ENCODE results near the gene SELENOI. TPM values are rescaled to one million over a fixed set of nuclear protein-coding genes. Genes with fewer than 3 reads are reported as not detected.
A peak's percentile ranks its signal among the peaks of the same experiment; 100 is the strongest.

Gene SELENOI
- total RNA-seq, 4 donors from 2014 or later, result 6.4 to 11.2 (median 9.3) TPM

GRCh38 chr2:26429779-26430578 lies 84.0 kb downstream of the SELENOI start:
- WGBS, result 59% methylated on average over 6 of the region's 8 CpGs
- H3K4me3 ChIP-seq, result no peak overlapping the region
- TF ChIP-seq POLR2A (IDR thresholded peaks at IDR 0.05; ENCODE audit: low read depth) (no peak), POLR2AphosphoS5 (IDR thresholded peaks at IDR 0.05) (no peak), CTCF (IDR thresholded peaks at IDR 0.05) (no peak), EP300 (IDR thresholded peaks at IDR 0.05) (no peak)
- intact Hi-C loops (cut with DNase I), result no loop called here
- no peak for DNase-seq (ENCODE audit: extremely low spot score)
- H3K9me3 ChIP-seq, result no peaks in the 10 kb centered on the region
- no peaks in the 10 kb centered on the region for H3K27me3 ChIP-seq
- H3K36me3 ChIP-seq, result no peaks in the 10 kb centered on the region
- H3K4me1 ChIP-seq, result no peaks in the 10 kb centered on the region
- no peak overlapping the region for H3K27ac ChIP-seq (replicated peaks in 1 of 4)

GRCh38 chr2:26430826-26431225 lies 84.9 kb downstream of the SELENOI start:
- H3K4me1 ChIP-seq, result no peaks in the 10 kb centered on the region
- H3K27me3 ChIP-seq, result no peaks in the 10 kb centered on the region
- 95% methylated on average over 7 of the region's 7 CpGs for WGBS
- H3K9me3 ChIP-seq, result no peaks in the 10 kb centered on the region
- H3K4me3 ChIP-seq, result no peak overlapping the region
- H3K36me3 ChIP-seq, result no peaks in the 10 kb centered on the region
- DNase-seq (ENCODE audit: extremely low spot score), result no peak
- no peak overlapping the region for H3K27ac ChIP-seq (replicated peaks in 1 of 4)
- no peak for TF ChIP-seq POLR2A (IDR thresholded peaks at IDR 0.05; ENCODE audit: low read depth)
- TF ChIP-seq CTCF (IDR thresholded peaks at IDR 0.05), result no peak
- TF ChIP-seq EP300 (IDR thresholded peaks at IDR 0.05), result no peak
- no peak for TF ChIP-seq POLR2AphosphoS5 (IDR thresholded peaks at IDR 0.05)
- intact Hi-C loops (cut with DNase I), result no loop called here

- intact Hi-C loops (cut with DNase I), result no loop called here
- no peak for DNase-seq (ENCODE audit: extremely low spot score)
- no peaks in the 10 kb centered on the region for H3K4me1 ChIP-seq
- H3K36me3 ChIP-seq, result no peaks in the 10 kb centered on the region
- no peak overlapping the region for H3K4me3 ChIP-seq
- H3K9me3 ChIP-seq, result no peaks in the 10 kb centered on the region
- peak overlapping the region in 1 of 4 donors; percentile 44 for H3K27ac ChIP-seq (replicated peaks in 1 of 4)
- no peak for TF ChIP-seq POLR2AphosphoS5 (IDR thresholded peaks at IDR 0.05)
- TF ChIP-seq POLR2A (IDR thresholded peaks at IDR 0.05; ENCODE audit: low read depth), result no peak
- no peak for TF ChIP-seq CTCF (IDR thresholded peaks at IDR 0.05)
- TF ChIP-seq EP300 (IDR thresholded peaks at IDR 0.05), result no peak
- no peaks in the 10 kb centered on the region for H3K27me3 ChIP-seq
These were observed 86.4 kb downstream of the SELENOI start for GRCh38 chr2:26432363-26432762.

- H3K4me3 ChIP-seq, result no peak overlapping the region
- peak overlapping the region in 1 of 4 donors; percentile 44 for H3K27ac ChIP-seq (replicated peaks in 1 of 4)
- intact Hi-C loops (cut with DNase I), result no loop called here
- DNase-seq (ENCODE audit: extremely low spot score), result no peak
- no peaks in the 10 kb centered on the region for H3K36me3 ChIP-seq
- H3K9me3 ChIP-seq, result no peaks in the 10 kb centered on the region
- 78% methylated on average over 2 of the region's 2 CpGs for WGBS
- no peaks in the 10 kb centered on the region for H3K27me3 ChIP-seq
- H3K4me1 ChIP-seq, result no peaks in the 10 kb centered on the region
- no peak for TF ChIP-seq POLR2A (IDR thresholded peaks at IDR 0.05; ENCODE audit: low read depth)
- TF ChIP-seq EP300 (IDR thresholded peaks at IDR 0.05), result no peak
- TF ChIP-seq CTCF (IDR thresholded peaks at IDR 0.05), result no peak
- no peak for TF ChIP-seq POLR2AphosphoS5 (IDR thresholded peaks at IDR 0.05)
These were observed 86.9 kb downstream of the SELENOI start for GRCh38 chr2:26432859-26433258.

GRCh38 chr2:26435106-26435505 lies 89.2 kb downstream of the SELENOI start:
- Histone ChIP-seq H3K36me3 (no peaks in the 10 kb centered on the region), H3K27me3 (no peaks in the 10 kb centered on the region), H3K4me1 (no peaks in the 10 kb centered on the region), H3K9me3 (no peaks in the 10 kb centered on the region), H3K27ac (replicated peaks in 1 of 4) (no peak overlapping the region), H3K4me3 (no peak overlapping the region)
- TF ChIP-seq POLR2A (IDR thresholded peaks at IDR 0.05; ENCODE audit: low read depth) (no peak), POLR2AphosphoS5 (IDR thresholded peaks at IDR 0.05) (no peak), EP300 (IDR thresholded peaks at IDR 0.05) (no peak), CTCF (IDR thresholded peaks at IDR 0.05) (no peak)
- DNase-seq (ENCODE audit: extremely low spot score), result no peak
- intact Hi-C loops (cut with DNase I), result no loop called here
- WGBS, result 92% methylated on average over 2 of the region's 2 CpGs

All from esophagus muscularis mucosa (tissue), 4 donors.